NOMO-1 (cell line): ENCODE results near the gene MAZ.

ENCODE experiments used
- DNase-seq, 2 experiments: peaks; one replicate each; lab custom pipeline; 2025; ENCODE audit not compliant: unreplicated experiment in 2 of 2; lab: John Stamatoyannopoulos, UW

MAZ gene

GRCh38 chr16:29809031-29809747, 2.9 kb downstream of the MAZ start:
- no peak for DNase-seq

- DNase-seq = no peak
Observed at GRCh38 chr16:29809850-29810698, 3.7 kb downstream of the MAZ start.

- DNase-seq = no peak
Observed at GRCh38 chr16:29810699-29811169, 4.4 kb downstream of the MAZ start.

GRCh38 chr16:29811170-29811895, 5.0 kb downstream of the MAZ start:
- peak; percentile 74 to 77 for DNase-seq

- DNase-seq = no peak
Observed at GRCh38 chr16:29811896-29812665, 5.8 kb downstream of the MAZ start, which contains the start of gene PRRT2. Gene PRRT2, plus strand, starts transcription at chr16:29812193. Its CDS starts 862 bp downstream, at chr16:29813055.

- no peak for DNase-seq
Observed at GRCh38 chr16:29812754-29813643, 6.7 kb downstream of the MAZ start.

GRCh38 chr16:29813644-29814562, 7.6 kb downstream of the MAZ start:
- no peak for DNase-seq

GRCh38 chr16:29814592-29814991, 8.3 kb downstream of the MAZ start:
- no peak for DNase-seq

GRCh38 chr16:29815032-29815721, 8.8 kb downstream of the MAZ start:
- peak in 1 of 2 experiments; percentile 67 for DNase-seq

GRCh38 chr16:29815793-29816693, 9.7 kb downstream of the MAZ start, which contains the start of gene PAGR1:
Gene PAGR1, plus strand, starts transcription at chr16:29816152. Its CDS starts 374 bp downstream, at chr16:29816526.
- peak; percentile 97 to 98 for DNase-seq

GRCh38 chr16:29816694-29817441, 10.5 kb downstream of the MAZ start:
- DNase-seq = peak; percentile 43 to 62

GRCh38 chr16:29818082-29818481, 11.8 kb downstream of the MAZ start:
- no peak for DNase-seq

- no peak for DNase-seq
Observed at GRCh38 chr16:29819506-29819905, 13.2 kb downstream of the MAZ start.

- DNase-seq = peak; percentile 68 to 71
Observed at GRCh38 chr16:29820271-29820701, 14.0 kb downstream of the MAZ start, which contains the start of gene MVP. Gene MVP, plus strand, starts transcription at chr16:29820462. Its CDS starts 10,088 bp downstream, at chr16:29830550.

GRCh38 chr16:29820730-29821642, 14.7 kb downstream of the MAZ start:
- peak in 1 of 2 experiments; percentile 14 for DNase-seq
